Uterus (tissue), 4 donors: ENCODE results near the gene KLHL21. TPM values are rescaled to one million over a fixed set of nuclear protein-coding genes. Genes with fewer than 3 reads are reported as not detected.
A peak's percentile ranks its signal among the peaks of the same experiment; 100 is the strongest.

Source experiments
- DNase-seq, 2 donors: peaks; one replicate each; pipeline ENCODE4 v3.0.0-alpha.2; 2019 to 2020
- H3K27ac ChIP-seq, 2 donors: fragments of 200-600 bp; sonication (generic); 1 replicate in 1 of 2; 2 replicates in 1 of 2; pipeline ENCODE4 v1.5.1; 2016 to 2018
- H3K27me3 ChIP-seq, 2 donors: fragments of 200-600 bp; sonication (generic); one replicate each; pipeline ENCODE4 v1.5.1; 2018 to 2019; ENCODE audit warnings: control low read depth in 1 of 2
- H3K36me3 ChIP-seq, 2 donors: fragments of 200-600 bp; sonication (generic); one replicate each; pipeline ENCODE4 v1.5.1; 2019; ENCODE audit warnings: control low read depth in 1 of 2
- H3K4me1 ChIP-seq, 2 donors: fragments of 200-600 bp; sonication (generic); one replicate each; pipeline ENCODE4 v1.5.1; 2018 to 2019; ENCODE audit warnings: control low read depth in 1 of 2
- H3K4me3 ChIP-seq, 2 donors: fragments of 200-600 bp; sonication (generic); 1 replicate in 1 of 2; 2 replicates in 1 of 2; pipeline ENCODE4 v1.5.1; 2018 to 2019; ENCODE audit warnings: mild to moderate bottlenecking in 1 of 2
- H3K9me3 ChIP-seq, 2 donors: fragments of 200-600 bp; sonication (generic); one replicate each; pipeline ENCODE4 v1.5.1; 2019; ENCODE audit warnings: control low read depth in 1 of 2
- POLR2A ChIP-seq, 2 donors: fragments of 450-650 bp; IDR thresholded peaks; one replicate each; pipeline ENCODE4 v1.6.1; 2016; ENCODE audit warnings: antibody characterized with exemption in 2 of 2, mild to moderate bottlenecking in 1 of 2, moderate library complexity in 1 of 2
- intact Hi-C: fragments of 100-400 bp; cut with DNase I; formaldehyde crosslinking; loops from one replicate; pipeline ENCODE4 v1.15.1; 2023; ENCODE audit warnings: low total_unique reads
- total RNA-seq, 4 donors: library from RNA; depleted of rRNA in 3 of 4; stranded (reverse); fragments of >200 nt in 3 of 4; gene quantifications; one replicate each; pipeline versions ENCODE4 v1.1.0 to v1.2.4, GENCODE V29; 2014 to 2023
- TF ChIP-seq, protein P1 (sequence below), 4 experiments: fragments of 200-600 bp in 2 of 4; fragments of 450-650 bp in 2 of 4; sonication (generic) in 2 of 4; IDR thresholded peaks; one replicate each; pipeline ENCODE4 v1.5.1; 2016 to 2019; ENCODE audit warnings: antibody characterized with exemption in 4 of 4, mild to moderate bottlenecking in 2 of 4, moderate library complexity in 1 of 4
- donor health status: DM: yes; HTN: yes; CAD: no.

KLHL21 gene
- total RNA-seq, 4 donors from 2014 or later, result 17.4 to 31.1 (median 20.6) TPM

DNA sequence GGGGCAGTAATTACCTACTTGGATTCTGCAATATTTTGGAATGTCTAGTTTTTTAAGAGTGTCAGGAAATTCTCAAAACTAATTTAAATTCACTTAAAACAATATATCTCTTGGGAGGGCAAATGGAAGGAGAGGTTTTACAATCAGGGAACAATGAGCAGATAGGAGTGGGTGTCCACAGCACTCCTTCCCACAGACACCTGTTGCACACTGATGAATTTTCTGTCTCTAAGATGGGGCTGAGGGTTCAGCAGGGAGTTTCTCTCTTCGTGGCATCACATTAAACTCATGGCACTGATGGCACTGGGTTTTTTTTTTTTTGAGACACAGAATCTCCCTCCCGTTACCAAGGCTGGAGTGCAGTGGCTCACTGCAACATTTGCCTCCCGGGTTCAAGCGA lies 16.4 kb upstream of the KLHL21 start:
- Histone ChIP-seq H3K27ac (no peak overlapping the region), H3K36me3 (no peaks in the 10 kb centered on the region), H3K4me1 (no peaks in the 10 kb centered on the region), H3K9me3 (no peaks in the 10 kb centered on the region), H3K27me3 (no peaks in the 10 kb centered on the region), H3K4me3 (no peak overlapping the region)
- intact Hi-C loops, result no loop called here
- DNase-seq, result no peak
- TF ChIP-seq POLR2A (IDR thresholded peaks at IDR 0.05), result no peak
- TF ChIP-seq, protein P1, sequence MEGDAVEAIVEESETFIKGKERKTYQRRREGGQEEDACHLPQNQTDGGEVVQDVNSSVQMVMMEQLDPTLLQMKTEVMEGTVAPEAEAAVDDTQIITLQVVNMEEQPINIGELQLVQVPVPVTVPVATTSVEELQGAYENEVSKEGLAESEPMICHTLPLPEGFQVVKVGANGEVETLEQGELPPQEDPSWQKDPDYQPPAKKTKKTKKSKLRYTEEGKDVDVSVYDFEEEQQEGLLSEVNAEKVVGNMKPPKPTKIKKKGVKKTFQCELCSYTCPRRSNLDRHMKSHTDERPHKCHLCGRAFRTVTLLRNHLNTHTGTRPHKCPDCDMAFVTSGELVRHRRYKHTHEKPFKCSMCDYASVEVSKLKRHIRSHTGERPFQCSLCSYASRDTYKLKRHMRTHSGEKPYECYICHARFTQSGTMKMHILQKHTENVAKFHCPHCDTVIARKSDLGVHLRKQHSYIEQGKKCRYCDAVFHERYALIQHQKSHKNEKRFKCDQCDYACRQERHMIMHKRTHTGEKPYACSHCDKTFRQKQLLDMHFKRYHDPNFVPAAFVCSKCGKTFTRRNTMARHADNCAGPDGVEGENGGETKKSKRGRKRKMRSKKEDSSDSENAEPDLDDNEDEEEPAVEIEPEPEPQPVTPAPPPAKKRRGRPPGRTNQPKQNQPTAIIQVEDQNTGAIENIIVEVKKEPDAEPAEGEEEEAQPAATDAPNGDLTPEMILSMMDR (IDR thresholded peaks at IDR 0.05), result no peak

DNA sequence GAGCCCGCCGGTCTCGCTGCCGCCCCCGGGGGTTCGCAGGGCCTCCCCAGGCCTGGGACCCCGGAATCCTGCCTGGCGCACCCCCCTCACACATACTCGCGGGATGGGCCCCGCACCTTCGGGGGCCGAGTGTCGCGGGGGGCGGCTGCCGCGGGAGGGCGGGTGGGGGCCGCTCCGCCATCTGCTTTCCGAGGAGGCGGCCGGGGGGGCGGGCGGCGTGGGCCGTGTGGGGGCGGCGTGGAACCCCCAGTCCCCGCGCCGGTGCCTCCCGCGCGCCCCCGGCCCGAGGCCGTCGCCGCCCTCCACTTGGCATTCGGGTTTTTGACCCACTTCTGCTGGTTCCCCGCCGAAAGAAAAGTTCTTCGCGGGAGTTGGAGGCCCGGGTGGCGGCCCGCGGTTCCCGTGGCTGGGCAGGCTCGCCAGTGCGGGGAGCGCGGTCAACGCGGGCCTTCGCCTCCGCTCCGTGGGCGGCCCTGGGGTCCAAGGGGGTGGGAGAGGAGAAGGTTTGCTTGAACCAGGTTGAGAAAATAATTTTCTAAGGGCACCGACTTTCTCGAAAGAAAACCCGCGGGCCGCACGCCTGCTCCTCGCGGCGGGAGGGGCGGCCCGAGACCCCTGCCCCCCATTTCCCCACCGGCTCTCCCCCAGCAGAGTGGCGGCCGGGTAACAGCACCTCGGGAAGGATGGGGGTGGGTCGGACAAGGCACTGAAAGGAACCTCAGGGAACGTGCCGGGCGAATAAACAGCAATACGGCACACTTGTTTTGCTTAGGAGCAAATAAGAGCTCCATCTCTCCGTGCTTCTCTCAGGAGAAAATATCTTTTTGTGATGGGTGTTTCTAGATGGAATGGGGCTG lies 12.5 kb upstream of the KLHL21 start:
- no peaks in the 10 kb centered on the region for H3K4me1 ChIP-seq
- peak overlapping the region; percentile 85 to 96 for H3K27ac ChIP-seq
- peak in 1 of 2 donors; percentile 43 for DNase-seq
- H3K27me3 ChIP-seq, result no peaks in the 10 kb centered on the region
- no peaks in the 10 kb centered on the region for H3K36me3 ChIP-seq
- intact Hi-C loops, result no loop called here
- H3K9me3 ChIP-seq, result no peaks in the 10 kb centered on the region
- TF ChIP-seq, protein P1 (IDR thresholded peaks at IDR 0.05), result no peak
- no peak for TF ChIP-seq POLR2A (IDR thresholded peaks at IDR 0.05)
- peak overlapping the region; percentile 66 to 89 for H3K4me3 ChIP-seq

- Histone ChIP-seq H3K27ac (peak overlapping the region; percentile 85 to 96), H3K9me3 (no peaks in the 10 kb centered on the region), H3K36me3 (no peaks in the 10 kb centered on the region), H3K4me3 (peak overlapping the region; percentile 66 to 89), H3K4me1 (no peaks in the 10 kb centered on the region), H3K27me3 (no peaks in the 10 kb centered on the region)
- TF ChIP-seq, protein P1 (IDR thresholded peaks at IDR 0.05), result no peak
- no peak for TF ChIP-seq POLR2A (IDR thresholded peaks at IDR 0.05)
- DNase-seq, result peak; percentile 69 to 70
- intact Hi-C loops, result no loop called here
These were observed 11.6 kb upstream of the KLHL21 start for GRCh38 chr1:6614019-6614928.

DNA sequence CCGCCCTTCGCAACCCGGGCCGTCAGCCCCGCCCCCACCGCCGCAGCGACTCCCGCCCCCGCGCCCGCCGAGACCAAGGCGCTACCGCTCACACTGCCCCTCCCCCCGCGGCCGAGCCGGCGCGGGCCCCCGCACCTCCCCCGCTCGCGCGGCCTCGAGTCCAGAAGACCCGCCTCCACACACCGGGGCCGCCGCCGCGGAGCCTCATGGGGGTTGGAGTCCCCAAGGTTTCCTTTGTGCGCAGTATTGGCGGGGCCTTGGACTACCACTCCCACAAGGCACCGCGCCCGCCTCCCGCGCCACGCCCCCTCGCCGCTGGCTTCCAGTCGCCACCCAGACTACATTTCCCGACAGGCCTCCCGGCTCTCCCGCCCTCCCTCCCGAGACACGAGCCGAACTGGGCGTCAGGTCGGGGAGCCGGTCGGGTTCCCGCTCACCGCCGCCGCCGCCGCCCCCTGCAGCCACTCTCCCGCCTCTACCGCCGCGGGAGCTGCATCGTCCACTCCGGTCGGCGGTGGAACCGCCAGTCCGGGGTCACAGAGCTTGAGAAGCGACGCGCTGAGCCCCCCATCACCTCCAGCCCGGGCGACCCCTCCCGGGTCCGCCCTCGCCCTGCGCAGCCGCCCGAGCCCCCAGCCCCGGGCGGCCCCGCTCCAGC lies 10.8 kb upstream of the KLHL21 start, which contains the start of gene PHF13:
TSS of gene PHF13 (plus strand) at position 371 of the 658 bp plus-strand sequence. CDS start 336 bp downstream, outside the sequence.
- intact Hi-C loops, result no loop called here
- no peaks in the 10 kb centered on the region for H3K4me1 ChIP-seq
- H3K36me3 ChIP-seq, result no peaks in the 10 kb centered on the region

More for the DNA sequence above, 10.8 kb upstream of the KLHL21 start, which contains the start of gene PHF13:
- peak; percentile 64 to 69 for TF ChIP-seq POLR2A (IDR thresholded peaks at IDR 0.05)
- TF ChIP-seq, protein P1 (IDR thresholded peaks at IDR 0.05), result no peak
- Histone ChIP-seq H3K27me3 (no peaks in the 10 kb centered on the region), H3K4me3 (peak within 1 kb of the TSS; percentile 70 to 89), H3K27ac (peak within 1 kb of the TSS; percentile 94 to 96), H3K9me3 (no peaks in the 10 kb centered on the region)
- DNase-seq, result peak; percentile 99 to 100
